SH-SY5Y (cell line): Measurements from ENCODE around the gene KDM1B.

Experiments used
- GATA2 ChIP-seq: IDR thresholded peaks from 2 replicates; pipeline ENCODE4 v1.6.1; 2011; ENCODE audit warnings: mild to moderate bottlenecking, low read depth, low read length
- GATA3 ChIP-seq: IDR thresholded peaks from 2 replicates; pipeline ENCODE4 v1.6.1; 2011; ENCODE audit warnings: low read depth, mild to moderate bottlenecking, low read length, moderate library complexity

- TF ChIP-seq GATA2 (no peak), GATA3 (no peak)
These were observed 31.5 kb downstream of the KDM1B start for GRCh38 chr6:18186540-18187250.
